Retina (tissue), 1 donor: ENCODE results near the gene MACROD2.
A peak's percentile ranks its signal among the peaks of the same experiment; 100 is the strongest.

Experiments used
- DNase-seq: peaks from one replicate; pipeline ENCODE4 v3.0.0-alpha.2; 2016

MACROD2 gene

GRCh38 chr20:15812696-15813095 lies 1817.4 kb downstream of the MACROD2 start:
- no peak for DNase-seq

- no peak for DNase-seq
These were observed 1819.0 kb downstream of the MACROD2 start for GRCh38 chr20:15814360-15814759.

GRCh38 chr20:15814911-15815310 lies 1819.6 kb downstream of the MACROD2 start:
- DNase-seq, result no peak

- DNase-seq, result no peak
These were observed 1822.0 kb downstream of the MACROD2 start for GRCh38 chr20:15817351-15817750.

- no peak for DNase-seq
These were observed 1823.3 kb downstream of the MACROD2 start for GRCh38 chr20:15818651-15819071.

- peak; percentile 74 for DNase-seq
These were observed 1828.4 kb downstream of the MACROD2 start for GRCh38 chr20:15823718-15824117.

GRCh38 chr20:15827628-15828027 lies 1832.3 kb downstream of the MACROD2 start:
- DNase-seq, result no peak

GRCh38 chr20:15831201-15831600 lies 1835.9 kb downstream of the MACROD2 start:
- DNase-seq, result no peak

- no peak for DNase-seq
These were observed 1837.2 kb downstream of the MACROD2 start for GRCh38 chr20:15832512-15832911.

- no peak for DNase-seq
These were observed 1839.5 kb downstream of the MACROD2 start for GRCh38 chr20:15834857-15835256.

- peak; percentile 24 for DNase-seq
These were observed 1840.5 kb downstream of the MACROD2 start for GRCh38 chr20:15835811-15836210.

GRCh38 chr20:15836634-15837033 lies 1841.3 kb downstream of the MACROD2 start:
- DNase-seq, result no peak

GRCh38 chr20:15837563-15837962 lies 1842.2 kb downstream of the MACROD2 start:
- DNase-seq, result no peak

- DNase-seq, result no peak
These were observed 1843.2 kb downstream of the MACROD2 start for GRCh38 chr20:15838466-15838865.

GRCh38 chr20:15840636-15841301 lies 1845.5 kb downstream of the MACROD2 start:
- no peak for DNase-seq

- DNase-seq, result no peak
These were observed 1847.6 kb downstream of the MACROD2 start for GRCh38 chr20:15842872-15843271.

GRCh38 chr20:15843777-15844176 lies 1848.5 kb downstream of the MACROD2 start:
- no peak for DNase-seq

GRCh38 chr20:15847196-15847784 lies 1852.0 kb downstream of the MACROD2 start:
- DNase-seq, result no peak

GRCh38 chr20:15848126-15848525 lies 1852.8 kb downstream of the MACROD2 start:
- no peak for DNase-seq

GRCh38 chr20:15848995-15849610 lies 1853.8 kb downstream of the MACROD2 start:
- no peak for DNase-seq

- DNase-seq, result no peak
These were observed 1856.4 kb downstream of the MACROD2 start for GRCh38 chr20:15851576-15852215.

GRCh38 chr20:15854911-15855310 lies 1859.6 kb downstream of the MACROD2 start:
- DNase-seq, result no peak

- no peak for DNase-seq
These were observed 1862.0 kb downstream of the MACROD2 start for GRCh38 chr20:15857173-15857784.
